ENCODE measurements around the gene RYR1. TPM values are rescaled to one million over a fixed set of nuclear protein-coding genes. Genes with fewer than 3 reads are reported as not detected.

RYR1 gene
- total and polyA plus RNA-seq, 2 of the 13 experiments (the other 11 are each of a cell fraction or from before 2014, with no cell fraction given): 0.03 TPM; not detected in 1

- intact Hi-C loops (cut with micrococcal nuclease; ENCODE audit: unreplicated experiment) (no loop called here), in situ Hi-C loops (cut with HindIII; ENCODE audit: extremely low pct_ligation_motif_present, low pct_unique_long_range_greater_than_20kb) (no loop called here)
- Histone ChIP-seq H3K27me3 (ENCODE audit: control insufficient read depth in 1 of 2, insufficient read depth in 2 of 2, low read length in 2 of 2) (peaks cover 0 to 2% of the 10 kb centered on the region in 2 experiments; a peak in 2 of 5 replicates), H4K20me1 (ENCODE audit: insufficient read depth, low read length) (no peaks in the 10 kb centered on the region), H3K9ac (ENCODE audit: insufficient read depth, low read depth, low read length) (no peak overlapping the region), H3K4me1 (ENCODE audit: insufficient read depth, low read length) (peaks cover 5% of the 10 kb centered on the region; the same call in 1 of the 2 replicates), H3K9me3 (ENCODE audit: low read length) (no peaks in the 10 kb centered on the region), H2AFZ (ENCODE audit: low read length) (no peak overlapping the region), H3K4me3 (replicated peaks in 1 of 3; ENCODE audit: insufficient read depth in 1 of 3, low read depth in 2 of 3, low read length in 3 of 3) (no peak overlapping the region), H3K79me2 (ENCODE audit: insufficient read depth, low read length) (no peaks in the 10 kb centered on the region), H3K27ac (ENCODE audit: extremely low read length, insufficient read depth, low read length) (no peak overlapping the region), H3K36me3 (replicated peaks in 1 of 2; ENCODE audit: control insufficient read depth in 1 of 2, insufficient read depth in 2 of 2, low read length in 2 of 2) (no peaks in the 10 kb centered on the region), H3K4me2 (ENCODE audit: low read depth, low read length) (no peak overlapping the region)
- ATAC-seq (no peak), FAIRE-seq (no peak), DNase-seq (ENCODE audit: low spot score) (no peak)
- WGBS (ENCODE audit: low lambda C conversion rate): 17% methylated on average over 6 of the region's 6 CpGs
- CTCF ChIA-PET (ENCODE audit: low intra/inter-chr PET ratio, low total read pairs): no interaction called here
- POLR2A ChIA-PET: no interaction called here
- TF ChIP-seq HNRNPLL (IDR thresholded peaks at IDR 0.05; ENCODE audit: low read depth, low read length, poor library complexity, severe bottlenecking) (no peak), RBFOX2 (IDR thresholded peaks at IDR 0.05; ENCODE audit: low read depth, low read length) (no peak), ZNF629 (CRISPR knock-in tag; conservative IDR thresholded peaks at IDR 0.05) (peak; percentile 74), NONO (IDR thresholded peaks at IDR 0.05) (no peak), NONO (CRISPR knock-in tag; conservative IDR thresholded peaks at IDR 0.05) (no peak), FOXJ3 (CRISPR knock-in tag; IDR thresholded peaks at IDR 0.05; ENCODE audit: borderline replicate concordance) (no peak), XBP1 (CRISPR knock-in tag; IDR thresholded peaks at IDR 0.05) (no peak), TFE3 (CRISPR knock-in tag; IDR thresholded peaks at IDR 0.05) (no peak)
- no TSS peak for BruUV-seq (replicated peaks)
Observed at GRCh38 chr19:38437295-38437694, 3.8 kb downstream of the RYR1 start.

- H3K79me2 ChIP-seq (ENCODE audit: insufficient read depth, low read length): no peaks in the 10 kb centered on the region
- H3K27me3 ChIP-seq (ENCODE audit: control insufficient read depth in 1 of 2, insufficient read depth in 2 of 2, low read length in 2 of 2): peaks cover 2 to 3% of the 10 kb centered on the region in 2 experiments; a peak in 4 of 5 replicates
- DNase-seq (ENCODE audit: low spot score) (no peak), FAIRE-seq (no peak), ATAC-seq (no peak)
- ChIA-PET POLR2A (no interaction called here), CTCF (ENCODE audit: low intra/inter-chr PET ratio, low total read pairs) (no interaction called here)
- no peaks in the 10 kb centered on the region for H3K9me3 ChIP-seq (ENCODE audit: low read length)
- intact Hi-C loops (cut with micrococcal nuclease; ENCODE audit: unreplicated experiment): no loop called here
- no peak overlapping the region for H3K4me2 ChIP-seq (ENCODE audit: low read depth, low read length)
- no peak overlapping the region for H2AFZ ChIP-seq (ENCODE audit: low read length)
- H3K4me3 ChIP-seq (replicated peaks in 1 of 3; ENCODE audit: insufficient read depth in 1 of 3, low read depth in 2 of 3, low read length in 3 of 3): no peak overlapping the region
- no peak overlapping the region for H3K27ac ChIP-seq (ENCODE audit: extremely low read length, insufficient read depth, low read length)
- in situ Hi-C loops (cut with HindIII; ENCODE audit: extremely low pct_ligation_motif_present, low pct_unique_long_range_greater_than_20kb): no loop called here
- no peak overlapping the region for H3K9ac ChIP-seq (ENCODE audit: insufficient read depth, low read depth, low read length)
- H4K20me1 ChIP-seq (ENCODE audit: insufficient read depth, low read length): no peaks in the 10 kb centered on the region
- whole genome bisulfite sequencing (ENCODE audit: low lambda C conversion rate): 21% methylated on average over 2 of the region's 2 CpGs
- peaks cover 5% of the 10 kb centered on the region; the same call in 1 of the 2 replicates for H3K4me1 ChIP-seq (ENCODE audit: insufficient read depth, low read length)
- no peaks in the 10 kb centered on the region for H3K36me3 ChIP-seq (replicated peaks in 1 of 2; ENCODE audit: control insufficient read depth in 1 of 2, insufficient read depth in 2 of 2, low read length in 2 of 2)
- BruUV-seq (replicated peaks): no TSS peak
- TF ChIP-seq ZNF639 (CRISPR knock-in tag; conservative IDR thresholded peaks at IDR 0.05) (no peak), SRF (IDR thresholded peaks at IDR 0.05; ENCODE audit: low read depth, low read length) (no peak), SALL1 (CRISPR knock-in tag; IDR thresholded peaks at IDR 0.05) (no peak), SYNCRIP (IDR thresholded peaks at IDR 0.05; ENCODE audit: insufficient read depth, low read depth, low read length) (no peak), MNT (IDR thresholded peaks at IDR 0.05) (no peak), ZNF839 (CRISPR knock-in tag; IDR thresholded peaks at IDR 0.05; ENCODE audit: borderline replicate concordance) (no peak), POLR2AphosphoS2 (IDR thresholded peaks at IDR 0.05; ENCODE audit: low read depth, low read length) (no peak), JUNB (CRISPR knock-in tag; IDR thresholded peaks at IDR 0.05; ENCODE audit: borderline replicate concordance) (no peak)
Observed at GRCh38 chr19:38437917-38438316, 4.4 kb downstream of the RYR1 start.
